SK-N-SH (cell line): ENCODE results near the gene EMP2.

Source experiments
- FOXJ3 ChIP-seq: sonication (generic); formaldehyde crosslinking; IDR thresholded peaks from 2 replicates; pipeline ENCODE4 v1.5.1; 2020; ENCODE audit warnings: mild to moderate bottlenecking, missing genetic modification reagents
- GABPA ChIP-seq: IDR thresholded peaks from 2 replicates; pipeline ENCODE4 v1.4.0; 2012; ENCODE audit warnings: low read depth, mild to moderate bottlenecking
- NRF1 ChIP-seq: IDR thresholded peaks from 2 replicates; pipeline ENCODE4 v1.6.1; 2012; ENCODE audit warnings: low read depth, mild to moderate bottlenecking, low read length
- RCOR1 ChIP-seq: fragments of 150-350 bp; IDR thresholded peaks from 2 replicates; pipeline ENCODE4 v1.6.1; 2017; ENCODE audit warnings: antibody characterized with exemption, low read length
- RFX5 ChIP-seq: IDR thresholded peaks from 2 replicates; pipeline ENCODE4 v1.6.1; 2012; ENCODE audit warnings: mild to moderate bottlenecking, improper control_type of control experiment, low read length
- TF ChIP-seq, protein P1 (sequence below): fragments of 200-600 bp; sonication (generic); IDR thresholded peaks from 2 replicates; pipeline ENCODE4 v1.6.1; 2017; ENCODE audit warnings: antibody characterized with exemption, mild to moderate bottlenecking, moderate library complexity

GRCh38 chr16:10531582-10531981 is 48.8 kb downstream of the EMP2 start:
- TF ChIP-seq FOXJ3 (CRISPR knock-in tag) (no peak), GABPA (no peak), RFX5 (no peak), RCOR1 (no peak), NRF1 (no peak)
- TF ChIP-seq, protein P1, sequence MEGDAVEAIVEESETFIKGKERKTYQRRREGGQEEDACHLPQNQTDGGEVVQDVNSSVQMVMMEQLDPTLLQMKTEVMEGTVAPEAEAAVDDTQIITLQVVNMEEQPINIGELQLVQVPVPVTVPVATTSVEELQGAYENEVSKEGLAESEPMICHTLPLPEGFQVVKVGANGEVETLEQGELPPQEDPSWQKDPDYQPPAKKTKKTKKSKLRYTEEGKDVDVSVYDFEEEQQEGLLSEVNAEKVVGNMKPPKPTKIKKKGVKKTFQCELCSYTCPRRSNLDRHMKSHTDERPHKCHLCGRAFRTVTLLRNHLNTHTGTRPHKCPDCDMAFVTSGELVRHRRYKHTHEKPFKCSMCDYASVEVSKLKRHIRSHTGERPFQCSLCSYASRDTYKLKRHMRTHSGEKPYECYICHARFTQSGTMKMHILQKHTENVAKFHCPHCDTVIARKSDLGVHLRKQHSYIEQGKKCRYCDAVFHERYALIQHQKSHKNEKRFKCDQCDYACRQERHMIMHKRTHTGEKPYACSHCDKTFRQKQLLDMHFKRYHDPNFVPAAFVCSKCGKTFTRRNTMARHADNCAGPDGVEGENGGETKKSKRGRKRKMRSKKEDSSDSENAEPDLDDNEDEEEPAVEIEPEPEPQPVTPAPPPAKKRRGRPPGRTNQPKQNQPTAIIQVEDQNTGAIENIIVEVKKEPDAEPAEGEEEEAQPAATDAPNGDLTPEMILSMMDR = no peak
